Stimulated activated CD4-positive, alpha-beta T cell treated with anti-CD3 and anti-CD28 coated beads, Interleukin-15, amount 100 ng/mL, for 48 hours (primary cell): Measurements from ENCODE around the gene ARG1.
"Not testable (repeated sequence)": the region's sequence is repeated elsewhere in the genome, so short reads cannot be mapped to it uniquely, and the experiment has no call there.

Experiments used
- DNase-seq, 2 donors: peaks; one replicate each; pipeline ENCODE4 v3.0.0-alpha.2; 2020; ENCODE audit warnings: low read depth in 2 of 2

The ARG1 gene

DNA sequence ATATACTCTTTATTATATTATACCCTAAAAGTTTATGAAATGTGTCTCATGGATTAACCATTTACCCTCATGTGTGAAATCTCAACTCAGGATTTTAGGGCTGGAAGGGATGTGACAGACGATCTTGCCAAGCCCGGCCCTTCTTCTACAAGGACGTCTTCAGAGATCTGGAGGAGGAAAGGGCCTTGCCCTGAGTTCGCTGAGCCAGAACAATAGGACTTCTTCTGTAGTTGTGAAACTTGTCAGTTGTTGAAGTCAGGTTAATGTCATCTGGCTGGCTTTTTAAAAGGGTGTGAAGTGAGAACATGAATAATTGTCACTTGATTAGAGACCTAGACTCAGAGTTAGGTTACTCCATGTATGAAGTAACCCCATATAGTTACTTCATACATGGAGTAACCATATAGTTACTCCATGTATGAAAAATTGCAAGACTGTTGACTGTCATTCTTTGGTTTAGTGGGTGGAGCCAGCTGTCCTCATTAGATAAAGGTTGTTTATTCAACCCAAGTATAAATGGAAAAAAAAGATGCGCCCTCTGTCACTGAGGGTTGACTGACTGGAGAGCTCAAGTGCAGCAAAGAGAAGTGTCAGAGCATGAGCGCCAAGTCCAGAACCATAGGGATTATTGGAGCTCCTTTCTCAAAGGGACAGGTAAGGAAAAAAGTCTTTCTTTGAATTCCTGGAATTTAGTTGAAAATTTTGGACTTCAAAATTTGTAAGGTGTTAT lies at the start of gene ARG1:
Gene ARG1, plus strand, starts transcription at position 541 of the 730 bp plus-strand sequence. Its CDS starts 57 bp downstream, at position 598.
- no peak for DNase-seq

DNA sequence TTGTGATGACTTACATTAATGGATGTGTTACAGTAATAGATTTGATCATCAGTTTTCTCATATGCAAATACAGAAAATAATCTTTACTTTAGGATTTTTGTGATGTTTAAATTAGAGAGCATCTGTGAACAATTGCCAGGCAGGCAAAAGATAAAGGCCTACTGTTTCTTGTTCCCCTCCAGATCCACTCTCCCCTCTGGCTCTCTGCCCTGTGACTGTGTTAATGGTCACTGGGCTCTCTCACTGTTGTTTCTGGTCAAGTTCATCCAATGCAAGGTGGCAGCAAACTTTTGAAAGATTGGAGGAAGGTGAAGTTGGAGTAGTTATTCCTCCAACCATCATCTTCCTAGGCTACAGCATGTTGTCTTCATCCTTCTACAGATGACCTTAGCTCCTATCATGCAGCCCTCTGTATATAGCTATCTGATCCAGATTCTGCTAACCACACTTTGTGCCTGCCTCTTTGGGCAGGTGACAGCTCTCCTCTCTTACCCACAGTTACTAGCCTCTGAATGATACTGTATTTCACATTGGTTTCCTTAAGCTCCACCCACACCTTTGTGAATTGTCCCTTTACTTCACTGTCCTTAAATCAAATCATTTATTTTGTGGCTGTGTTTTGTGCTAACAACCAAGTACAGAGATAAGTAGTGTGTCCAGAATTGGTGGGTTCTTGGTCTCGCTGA lies 48.9 kb upstream of the ARG1 start:
- no peak for DNase-seq

DNA sequence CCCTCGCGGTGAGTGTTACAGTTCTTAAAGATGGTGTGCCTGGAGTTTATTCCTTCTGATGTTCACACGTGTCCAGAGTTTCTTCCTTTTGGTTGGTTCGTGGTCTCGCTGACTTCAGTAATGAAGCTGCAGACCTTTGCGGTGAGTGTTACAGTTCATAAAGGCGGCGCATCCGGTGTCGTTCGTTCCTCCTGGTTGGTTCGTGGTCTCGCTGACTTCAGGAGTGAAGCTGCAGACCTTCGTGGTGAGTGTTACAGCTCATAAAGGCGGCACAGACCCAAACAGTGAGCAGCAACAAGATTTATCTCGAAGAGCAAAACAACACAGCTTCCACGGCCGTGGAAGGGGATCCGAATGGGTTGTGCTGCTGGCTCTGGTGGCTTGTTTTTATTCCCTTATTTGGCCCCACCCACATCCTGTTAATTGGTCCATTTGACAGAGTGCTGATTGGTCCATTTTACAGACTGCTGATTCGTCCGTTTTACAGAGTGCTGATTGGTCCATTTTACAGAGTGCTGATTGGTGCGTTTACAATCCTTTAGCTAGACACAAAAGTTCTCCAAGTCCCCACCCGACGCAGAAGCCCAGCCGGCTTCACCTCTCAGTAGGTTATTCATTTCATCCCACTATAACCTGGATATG lies 48.2 kb upstream of the ARG1 start:
- DNase-seq, result no peak

GRCh38 chr6:131530936-131531335 lies 42.1 kb upstream of the ARG1 start:
- DNase-seq, result not testable (repeated sequence)

DNA sequence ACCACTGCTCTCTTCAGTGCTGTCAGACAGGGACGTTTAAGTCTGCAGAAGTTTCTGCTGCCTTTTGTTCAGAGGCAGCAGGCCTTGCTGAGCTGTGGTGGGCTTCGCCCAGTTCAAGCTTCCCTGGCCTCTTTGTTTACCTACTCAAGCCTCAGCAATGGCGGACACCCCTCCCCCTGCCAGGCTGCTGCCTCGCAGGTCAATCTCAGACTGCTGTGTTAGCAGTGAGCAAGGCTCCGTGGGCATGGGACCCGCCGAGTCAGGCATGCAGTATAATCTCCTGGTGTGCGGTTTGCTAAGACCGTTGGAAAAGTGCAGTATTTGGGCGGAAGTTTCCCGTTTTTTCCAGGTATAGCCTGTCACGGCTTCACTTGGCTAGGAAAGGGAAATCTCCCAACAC lies 41.3 kb upstream of the ARG1 start:
- DNase-seq, result not testable (repeated sequence)

DNA sequence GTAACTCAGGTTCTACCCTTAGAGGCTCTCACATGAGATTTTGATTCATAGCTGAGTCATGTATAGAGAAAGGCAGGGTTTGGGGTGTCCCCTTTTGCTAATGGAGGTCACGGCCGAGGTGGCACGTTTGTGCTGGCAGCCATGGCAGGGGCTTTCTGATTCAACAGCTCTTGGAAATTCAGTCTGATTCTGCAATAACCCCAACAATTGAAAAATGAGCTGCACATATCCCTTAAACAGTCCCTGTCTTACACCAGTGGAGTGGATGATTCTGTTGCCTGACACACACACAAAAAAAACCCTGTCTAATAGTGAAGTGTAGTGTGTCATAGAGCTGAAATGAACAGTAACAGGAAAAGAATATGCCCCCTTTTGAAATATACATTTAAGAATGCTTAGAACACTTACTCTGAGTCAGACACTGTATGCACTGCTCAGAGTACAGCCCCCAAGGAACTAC lies 40.4 kb upstream of the ARG1 start:
- DNase-seq, result peak; percentile 38 to 54

DNA sequence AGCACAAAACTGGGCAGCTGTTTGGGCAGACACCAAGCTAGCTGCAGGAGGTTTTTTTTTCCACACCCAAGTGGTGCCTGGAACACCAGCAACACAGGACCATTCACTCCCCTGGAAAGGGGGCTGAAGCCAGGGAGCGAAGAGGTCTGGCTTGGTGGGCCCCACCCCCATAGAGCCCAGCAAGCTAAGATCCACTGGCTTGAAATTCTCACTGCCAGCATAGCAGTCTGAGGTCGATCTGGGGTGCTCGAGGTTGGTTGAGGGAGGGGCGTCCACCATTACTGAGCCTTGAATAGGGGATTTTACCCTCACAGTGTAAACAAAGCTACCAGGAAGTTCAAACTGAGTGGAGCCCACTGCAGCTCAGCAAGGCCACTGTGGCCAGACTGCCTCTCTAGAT lies 34.4 kb upstream of the ARG1 start:
- not testable (repeated sequence) for DNase-seq

DNA sequence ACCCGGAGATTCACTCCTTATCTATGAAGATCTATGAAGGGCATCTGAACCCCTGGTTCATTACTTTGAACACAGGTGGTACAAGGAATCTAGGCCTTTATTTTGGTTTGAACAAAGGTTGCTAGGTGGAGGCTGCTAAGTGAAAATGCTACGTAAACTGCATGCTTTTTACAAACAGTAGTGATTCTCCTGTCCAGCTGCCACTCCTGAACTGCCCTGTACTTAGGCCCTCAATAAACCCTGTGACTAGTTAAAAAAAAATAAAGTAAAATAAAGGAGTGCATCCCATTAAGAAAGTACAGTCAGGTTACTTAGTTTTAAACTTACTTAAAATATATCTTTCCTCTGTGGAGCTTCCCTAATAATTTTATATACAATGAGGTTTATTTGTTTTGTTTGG lies 27.7 kb upstream of the ARG1 start:
- no peak for DNase-seq

DNA sequence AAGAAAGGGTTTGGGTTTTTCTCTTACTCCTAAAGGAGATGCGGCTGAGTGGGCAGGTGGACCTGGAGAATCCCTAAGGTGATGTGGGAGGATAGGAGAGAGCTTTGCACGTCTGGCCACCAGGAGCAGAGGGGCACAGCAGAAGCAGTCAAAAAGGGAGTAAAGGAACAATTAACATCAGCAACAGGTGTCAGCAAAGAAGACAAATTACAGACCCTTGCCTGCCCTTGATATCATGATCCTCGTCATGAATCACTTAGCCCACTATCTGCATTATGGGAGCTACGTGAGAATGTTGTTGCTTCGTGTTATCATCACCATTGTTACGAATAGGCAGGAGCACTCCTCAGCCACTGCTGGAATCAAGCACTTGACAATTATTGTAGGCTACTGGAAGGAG lies 25.5 kb upstream of the ARG1 start:
- no peak for DNase-seq

- no peak for DNase-seq
Measured at GRCh38 chr6:131548441-131548840, 24.6 kb upstream of the ARG1 start.

DNA sequence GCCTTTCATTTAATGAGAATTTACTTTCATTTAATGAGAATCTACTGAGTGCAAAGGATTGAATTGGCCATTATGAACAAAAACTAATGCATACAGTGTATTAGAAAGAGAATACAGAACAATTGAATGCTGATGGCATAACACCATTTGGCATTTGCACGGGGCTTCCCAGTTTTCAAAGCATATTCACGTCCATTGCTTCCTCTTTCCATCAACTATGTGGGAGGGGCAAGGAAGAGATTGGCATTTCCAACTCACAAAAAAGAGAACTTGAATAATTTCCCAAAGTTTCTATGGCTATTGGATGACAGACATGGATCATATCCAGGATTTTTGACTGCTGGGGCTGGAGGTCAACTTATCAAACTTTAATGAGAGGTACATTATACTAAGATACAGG lies 23.2 kb upstream of the ARG1 start:
- DNase-seq, result no peak

- no peak for DNase-seq
Measured at GRCh38 chr6:131551902-131552301, 21.1 kb upstream of the ARG1 start.

GRCh38 chr6:131552572-131552971 lies 20.5 kb upstream of the ARG1 start:
- DNase-seq, result no peak

- no peak for DNase-seq
Measured at GRCh38 chr6:131555992-131556391, 17.0 kb upstream of the ARG1 start.

- DNase-seq, result no peak
Measured at GRCh38 chr6:131558922-131559321, 14.1 kb upstream of the ARG1 start.

DNA sequence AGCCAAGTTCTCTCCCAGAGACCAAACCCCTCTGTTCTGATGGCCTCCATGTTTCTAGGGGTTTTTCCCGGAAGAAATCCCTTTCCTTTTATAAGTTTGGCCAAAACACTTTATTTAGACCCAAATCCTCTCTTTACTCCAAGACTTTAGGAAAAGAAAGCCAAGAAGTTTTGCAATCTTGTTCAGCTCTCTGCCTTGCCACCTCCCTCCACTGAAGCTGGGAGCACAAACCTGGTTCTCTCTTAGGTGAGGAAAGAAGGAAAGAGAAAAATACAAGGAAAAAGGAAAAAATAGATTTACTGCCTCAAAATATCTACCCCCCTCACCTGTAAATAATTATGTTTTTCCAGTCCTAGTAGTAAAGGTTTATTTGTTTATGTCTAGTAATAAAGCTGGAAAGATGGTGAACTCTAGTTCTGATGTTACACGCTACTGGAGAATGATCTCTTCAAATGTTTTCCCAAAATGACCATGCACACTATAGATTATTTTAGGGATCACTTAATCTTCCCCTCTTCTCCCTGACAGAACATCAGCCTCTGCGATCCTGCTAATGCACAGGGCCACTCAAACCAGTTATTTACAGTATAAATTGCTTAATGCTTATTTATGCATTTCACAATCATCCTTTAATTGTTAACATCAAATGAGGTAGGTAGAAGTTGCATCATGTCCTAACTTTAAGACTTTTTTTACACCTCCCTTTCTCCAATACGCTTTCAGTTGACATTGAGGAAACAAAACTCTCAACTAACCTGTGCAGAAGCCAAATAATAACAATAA lies 10.9 kb upstream of the ARG1 start:
- no peak for DNase-seq

- no peak for DNase-seq
Measured at GRCh38 chr6:131565056-131565455, 8.0 kb upstream of the ARG1 start.

GRCh38 chr6:131568726-131569125 lies 4.3 kb upstream of the ARG1 start:
- DNase-seq, result no peak

DNA sequence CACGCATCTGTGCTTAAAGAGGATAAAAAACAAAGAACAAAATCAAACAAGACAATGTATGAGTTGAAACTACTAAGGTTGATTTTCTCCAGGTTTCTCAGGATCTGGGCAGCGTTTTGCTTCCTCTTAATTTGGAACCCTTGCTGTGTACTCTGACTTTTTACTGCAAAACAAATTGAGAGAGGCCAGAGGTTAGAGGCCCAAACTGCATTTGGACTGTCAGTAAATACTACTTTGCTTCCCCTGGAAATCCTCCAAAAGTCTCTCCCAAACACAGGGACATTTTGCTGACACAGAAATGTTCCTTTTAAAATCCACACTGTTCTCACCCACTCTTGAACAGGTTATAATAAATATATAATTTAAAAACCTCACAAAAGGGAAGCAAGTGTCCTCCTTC lies 1.1 kb downstream of the ARG1 start:
- no peak for DNase-seq

- no peak for DNase-seq
Measured at GRCh38 chr6:131574686-131575085, 1.7 kb downstream of the ARG1 start.

DNA sequence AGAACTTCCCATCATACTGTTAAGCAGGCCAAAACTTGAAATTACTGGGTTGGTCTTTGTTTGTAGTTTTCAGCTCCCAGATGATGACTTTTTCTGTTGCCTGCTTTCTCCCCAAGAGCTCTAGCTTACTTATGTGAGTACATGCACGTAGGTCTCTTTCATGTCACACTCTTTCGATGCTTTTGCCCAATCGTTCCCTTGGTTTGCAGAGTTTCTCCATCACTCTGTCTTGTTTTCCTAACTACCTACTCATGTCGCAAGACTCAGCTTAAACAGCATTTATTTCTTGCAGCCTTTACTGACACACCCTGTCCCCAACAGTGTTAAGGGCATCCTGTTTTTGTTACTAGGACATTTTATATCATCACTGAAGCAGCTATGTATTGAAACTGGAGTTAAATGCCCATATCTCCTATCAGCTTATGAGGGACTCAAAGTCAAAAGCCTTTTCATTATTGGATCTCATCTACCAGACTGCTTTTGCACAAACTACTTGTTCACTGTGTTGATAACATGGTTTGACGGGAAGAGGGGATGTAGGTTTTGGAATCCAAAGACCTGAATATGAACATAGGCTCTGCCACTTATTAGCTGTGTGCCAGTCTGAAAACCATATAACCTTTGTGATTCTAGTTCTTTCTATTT lies 2.9 kb downstream of the ARG1 start:
- DNase-seq, result no peak

DNA sequence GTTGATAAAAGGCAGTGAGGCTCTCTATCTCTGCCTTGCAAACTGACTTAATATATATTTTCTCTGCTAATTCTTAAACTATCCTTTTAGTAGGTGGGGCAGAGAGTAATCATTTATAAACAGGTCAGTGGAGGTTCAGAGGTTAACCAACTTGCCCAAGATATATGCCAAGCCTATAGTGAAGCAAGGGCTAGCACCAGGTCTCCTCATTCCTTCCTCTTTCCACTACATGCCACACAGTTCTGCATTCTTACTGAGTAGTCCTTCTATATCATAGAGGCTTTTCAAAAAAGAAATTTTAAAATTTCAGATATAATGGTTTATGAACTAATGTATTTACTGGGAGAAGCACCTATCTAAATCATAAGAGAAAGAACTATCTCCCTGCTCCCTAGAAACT lies 8.5 kb downstream of the ARG1 start:
- DNase-seq, result no peak
